GM19438 (cell line): Measurements from ENCODE around the gene LDHA.

Experiments used
- ATAC-seq: cut with Tn5 transposase; IDR thresholded peaks from one replicate; pipeline ENCODE4 v1.9.1; 2021; ENCODE audit warnings: low read depth; ENCODE audit not compliant: unreplicated experiment

The LDHA gene

GRCh38 chr11:18394275-18394927 lies at the start of gene LDHA:
Gene LDHA (plus strand): TSS chr11:18394563. CDS start chr11:18396843, 2,280 bp downstream.
- peak; percentile 76 for ATAC-seq

- no peak for ATAC-seq
Measured at GRCh38 chr11:18347471-18348125, 46.8 kb upstream of the LDHA start.

- ATAC-seq, result no peak
Measured at GRCh38 chr11:18352581-18352980, 41.8 kb upstream of the LDHA start.

GRCh38 chr11:18358646-18359045 lies 35.7 kb upstream of the LDHA start:
- no peak for ATAC-seq

- ATAC-seq, result no peak
Measured at GRCh38 chr11:18361154-18361553, 33.2 kb upstream of the LDHA start.

GRCh38 chr11:18364495-18365073 lies 29.8 kb upstream of the LDHA start:
- no peak for ATAC-seq

- ATAC-seq, result no peak
Measured at GRCh38 chr11:18365741-18366140, 28.6 kb upstream of the LDHA start.

GRCh38 chr11:18366286-18366685 lies 28.1 kb upstream of the LDHA start:
- ATAC-seq, result no peak

GRCh38 chr11:18367431-18367830 lies 26.9 kb upstream of the LDHA start:
- ATAC-seq, result no peak

GRCh38 chr11:18368221-18368620 lies 26.1 kb upstream of the LDHA start:
- ATAC-seq, result no peak

- no peak for ATAC-seq
Measured at GRCh38 chr11:18369398-18369797, 25.0 kb upstream of the LDHA start.

GRCh38 chr11:18371279-18371678 lies 23.1 kb upstream of the LDHA start:
- no peak for ATAC-seq

GRCh38 chr11:18372201-18372600 lies 22.2 kb upstream of the LDHA start:
- no peak for ATAC-seq

- no peak for ATAC-seq
Measured at GRCh38 chr11:18374956-18375355, 19.4 kb upstream of the LDHA start.

- ATAC-seq, result no peak
Measured at GRCh38 chr11:18375941-18376340, 18.4 kb upstream of the LDHA start.

- no peak for ATAC-seq
Measured at GRCh38 chr11:18379201-18379600, 15.2 kb upstream of the LDHA start.

GRCh38 chr11:18383388-18384156 lies 10.8 kb upstream of the LDHA start:
- ATAC-seq, result peak; percentile 70

- peak; percentile 66 for ATAC-seq
Measured at GRCh38 chr11:18384157-18384641, 10.2 kb upstream of the LDHA start.

GRCh38 chr11:18390088-18390487 lies 4.3 kb upstream of the LDHA start:
- no peak for ATAC-seq

GRCh38 chr11:18392434-18393321 lies 1.7 kb upstream of the LDHA start:
- no peak for ATAC-seq
